HepG2 (cell line): ENCODE results near the gene CCL23. TPM values are rescaled to one million over a fixed set of nuclear protein-coding genes. Genes with fewer than 3 reads are reported as not detected.

Experiments
- BCL6 ChIP-seq: IDR thresholded peaks from 2 replicates; pipeline ENCODE4 v1.6.1; 2016; ENCODE audit warnings: missing genetic modification reagents, missing compliant biosample characterization
- DPF2 ChIP-seq: sonication (generic); formaldehyde crosslinking; IDR thresholded peaks from 2 replicates; pipeline ENCODE4 v1.4.0; 2020; ENCODE audit warnings: mild to moderate bottlenecking, low read depth, missing genetic modification reagents, borderline replicate concordance
- FOXC1 ChIP-seq: sonication (generic); formaldehyde crosslinking; IDR thresholded peaks from 2 replicates; pipeline ENCODE4 v1.8.0; 2022; ENCODE audit warnings: mild to moderate bottlenecking, missing genetic modification reagents, borderline replicate concordance
- FOXK2 ChIP-seq: fragments of 450-650 bp; IDR thresholded peaks from 2 replicates; pipeline ENCODE4 v1.6.1; 2016
- FOXP1 ChIP-seq, 2 experiments: fragments of 450-650 bp in 1 of 2; IDR thresholded peaks; 2 replicates each; pipeline ENCODE4 v1.6.1; 2017 to 2018; ENCODE audit warnings: antibody characterized with exemption in 1 of 2
- GPN1 ChIP-seq: sonication (generic); formaldehyde crosslinking; IDR thresholded peaks from 2 replicates; pipeline ENCODE4 v1.5.1; 2020; ENCODE audit warnings: missing genetic modification reagents, borderline replicate concordance
- HNF1B ChIP-seq: sonication (generic); formaldehyde crosslinking; IDR thresholded peaks from 2 replicates; pipeline ENCODE4 v1.5.1; 2020; ENCODE audit warnings: mild to moderate bottlenecking, moderate library complexity, missing genetic modification reagents
- HNRNPH1 ChIP-seq: fragments of 200-400 bp; formaldehyde crosslinking; optimal IDR thresholded peaks from 2 replicates; pipeline ENCODE3; 2017; ENCODE audit warnings: mild to moderate bottlenecking, low read depth, low read length
- HOMEZ ChIP-seq: IDR thresholded peaks from 2 replicates; pipeline ENCODE4 v1.6.1; 2016; ENCODE audit warnings: low read depth
- KDM5B ChIP-seq: sonication (generic); formaldehyde crosslinking; IDR thresholded peaks from 2 replicates; pipeline ENCODE4 v1.4.0; 2020; ENCODE audit warnings: missing genetic modification reagents, mild to moderate bottlenecking, borderline replicate concordance
- KDM6A ChIP-seq: IDR thresholded peaks from 2 replicates; pipeline ENCODE4 v1.6.1; 2016; ENCODE audit warnings: low read depth
- LCORL ChIP-seq, 2 experiments: fragments of 450-650 bp in 1 of 2; sonication (generic) in 1 of 2; formaldehyde crosslinking in 1 of 2; IDR thresholded peaks; 2 replicates each; pipeline versions ENCODE4 v1.5.0 to v1.6.1; 2017 to 2020; ENCODE audit warnings: antibody characterized with exemption in 1 of 2, missing genetic modification reagents in 1 of 2
- MEF2D ChIP-seq: sonication (generic); formaldehyde crosslinking; IDR thresholded peaks from 2 replicates; pipeline ENCODE4 v1.5.1; 2020; ENCODE audit warnings: mild to moderate bottlenecking, missing genetic modification reagents
- MIER2 ChIP-seq: IDR thresholded peaks from 2 replicates; pipeline ENCODE4 v1.6.1; 2016; ENCODE audit warnings: missing biosample characterization, missing genetic modification reagents
- PAF1 ChIP-seq: IDR thresholded peaks from 2 replicates; pipeline ENCODE4 v1.6.1; 2016; ENCODE audit warnings: missing genetic modification reagents, missing compliant biosample characterization
- PITX1 ChIP-seq: sonication (generic); formaldehyde crosslinking; IDR thresholded peaks from 2 replicates; pipeline ENCODE4 v1.5.1; 2020; ENCODE audit warnings: mild to moderate bottlenecking, missing genetic modification reagents
- RBFOX2 ChIP-seq: fragments of 200-400 bp; formaldehyde crosslinking; IDR thresholded peaks from 2 replicates; pipeline ENCODE4 v1.6.1; 2017; ENCODE audit warnings: low read depth, mild to moderate bottlenecking, low read length
- RXRB ChIP-seq: IDR thresholded peaks from 2 replicates; pipeline ENCODE4 v1.6.1; 2016; ENCODE audit warnings: borderline replicate concordance, missing genetic modification reagents, missing compliant biosample characterization
- SAFB2 ChIP-seq: sonication (generic); formaldehyde crosslinking; IDR thresholded peaks from 2 replicates; pipeline ENCODE4 v1.5.1; 2020; ENCODE audit warnings: missing genetic modification reagents, low read depth, mild to moderate bottlenecking, borderline replicate concordance
- SAP130 ChIP-seq: IDR thresholded peaks from 2 replicates; pipeline ENCODE4 v1.6.1; 2016; ENCODE audit warnings: low read depth
- SIN3B ChIP-seq: fragments of 150-350 bp; IDR thresholded peaks from 2 replicates; pipeline ENCODE4 v1.6.1; 2014; ENCODE audit warnings: low read length
- THYN1 ChIP-seq: sonication (generic); formaldehyde crosslinking; IDR thresholded peaks from 2 replicates; pipeline ENCODE4 v1.8.1; 2023; ENCODE audit warnings: low read depth, mild to moderate bottlenecking, moderate library complexity, missing genetic modification reagents, borderline replicate concordance
- WIZ ChIP-seq: sonication (generic); formaldehyde crosslinking; IDR thresholded peaks from 2 replicates; pipeline ENCODE4 v1.5.1; 2020; ENCODE audit warnings: mild to moderate bottlenecking, missing genetic modification reagents
- ZFYVE20 ChIP-seq: sonication (generic); formaldehyde crosslinking; IDR thresholded peaks from 2 replicates; pipeline ENCODE4 v1.8.0; 2023; ENCODE audit warnings: low read depth, mild to moderate bottlenecking, moderate library complexity, missing genetic modification reagents, borderline replicate concordance
- ZNF605 ChIP-seq: sonication (generic); formaldehyde crosslinking; IDR thresholded peaks from 2 replicates; pipeline ENCODE4 v1.8.0; 2022; ENCODE audit warnings: mild to moderate bottlenecking, missing genetic modification reagents
- ZNF710 ChIP-seq: sonication (generic); formaldehyde crosslinking; IDR thresholded peaks from 2 replicates; pipeline ENCODE4 v1.5.0; 2020; ENCODE audit warnings: mild to moderate bottlenecking, missing genetic modification reagents, borderline replicate concordance
- ZNF790 ChIP-seq: sonication (generic); formaldehyde crosslinking; IDR thresholded peaks from 2 replicates; pipeline ENCODE4 v1.8.0; 2022; ENCODE audit warnings: missing genetic modification reagents, mild to moderate bottlenecking, borderline replicate concordance
- ZNF816 ChIP-seq: sonication (generic); formaldehyde crosslinking; IDR thresholded peaks from 2 replicates; pipeline ENCODE4 v1.8.0; 2022; ENCODE audit warnings: missing genetic modification reagents, mild to moderate bottlenecking, borderline replicate concordance
- ZSCAN21 ChIP-seq: sonication (generic); formaldehyde crosslinking; IDR thresholded peaks from 2 replicates; pipeline ENCODE4 v1.8.0; 2022; ENCODE audit warnings: mild to moderate bottlenecking, missing genetic modification reagents, moderate library complexity, borderline replicate concordance
- polyA plus RNA-seq, 8 experiments: library from polyadenylated mRNA; depleted of rRNA in 3 of 8; stranded (reverse) in 7 of 8; unstranded in 1 of 8; fragments of >200 nt; fragmentation: Illumina TruSeq in 4 of 8; extraction: Trizol in 4 of 8; gene quantifications; 2 replicates each; pipeline versions ENCODE4 v1.2.1 to v1.2.3, GENCODE V29; 2011 to 2016; ENCODE audit warnings: low read depth in 4 of 8, missing spikeins in 1 of 8, mixed read lengths in 1 of 8; ENCODE audit not compliant: insufficient read depth in 1 of 8
- total RNA-seq, 5 experiments: library from RNA; depleted of rRNA; stranded (reverse); fragments of >200 nt; fragmentation: Illumina TruSeq; extraction: Trizol; gene quantifications; 2 replicates each; pipeline ENCODE4 v1.2.3, GENCODE V29; 2016; ENCODE audit warnings: low read depth in 1 of 5

The CCL23 gene
- total and polyA plus RNA-seq, 2 of the 13 experiments (the other 11 are each of a cell fraction or from before 2014, with no cell fraction given), result not detected

- TF ChIP-seq ZNF710, result no peak
- no peak for TF ChIP-seq MEF2D (CRISPR knock-in tag)
- TF ChIP-seq FOXK2, result no peak
- TF ChIP-seq ZFYVE20 (CRISPR knock-in tag), result no peak
- TF ChIP-seq PAF1 (CRISPR knock-in tag), result no peak
- TF ChIP-seq HNRNPH1, result no peak
- TF ChIP-seq LCORL (IDR thresholded peaks at IDR 0.05), result peak; percentile 67; the same call in 1 of the 2 replicates
- peak; percentile 61; the same call in 1 of the 2 replicates for TF ChIP-seq LCORL (CRISPR knock-in tag; IDR thresholded peaks at IDR 0.05)
- TF ChIP-seq PITX1 (CRISPR knock-in tag), result no peak
- no peak for TF ChIP-seq ZNF605 (CRISPR knock-in tag)
- no peak for TF ChIP-seq DPF2
- peak; percentile 54 for TF ChIP-seq BCL6 (CRISPR knock-in tag)
- TF ChIP-seq GPN1 (CRISPR knock-in tag), result no peak
- TF ChIP-seq KDM6A, result no peak
- TF ChIP-seq WIZ (CRISPR knock-in tag), result no peak
- TF ChIP-seq FOXC1 (CRISPR knock-in tag), result no peak
- no peak for TF ChIP-seq THYN1 (CRISPR knock-in tag)
- TF ChIP-seq ZNF790 (CRISPR knock-in tag), result no peak
- TF ChIP-seq HOMEZ (CRISPR knock-in tag), result no peak
- no peak for TF ChIP-seq ZSCAN21 (CRISPR knock-in tag)
- TF ChIP-seq FOXP1 (IDR thresholded peaks at IDR 0.05), result peak; percentile 55; the same call in 1 of the 2 replicates
- peak; percentile 91 for TF ChIP-seq FOXP1 (CRISPR knock-in tag; IDR thresholded peaks at IDR 0.05)
- no peak for TF ChIP-seq KDM5B (CRISPR knock-in tag)
- TF ChIP-seq RBFOX2, result no peak
- TF ChIP-seq MIER2 (CRISPR knock-in tag), result no peak
- peak; percentile 36 for TF ChIP-seq SAP130 (CRISPR knock-in tag)
- peak; percentile 70 for TF ChIP-seq RXRB
- no peak for TF ChIP-seq ZNF816 (CRISPR knock-in tag)
- no peak for TF ChIP-seq SIN3B
- TF ChIP-seq HNF1B, result no peak
- TF ChIP-seq SAFB2 (CRISPR knock-in tag), result no peak
These were observed 35.9 kb downstream of the CCL23 start (continued) for GRCh38 chr17:35981908-35982330.
